ENCODE results near the gene IFNL2.
"Not testable (repeated sequence)": the region's sequence is repeated elsewhere in the genome, so short reads cannot be mapped to it uniquely, and the experiment has no call there.

The IFNL2 gene

GRCh38 chr19:39253374-39254149, 14.6 kb upstream of the IFNL2 start:
- no peak for DNase-seq

- no peak for DNase-seq
Observed at GRCh38 chr19:39254531-39255345, 13.5 kb upstream of the IFNL2 start.

GRCh38 chr19:39257227-39257626, 11.0 kb upstream of the IFNL2 start:
- DNase-seq: no peak

GRCh38 chr19:39261704-39262103, 6.5 kb upstream of the IFNL2 start:
- DNase-seq: no peak

GRCh38 chr19:39262496-39262895, 5.7 kb upstream of the IFNL2 start:
- DNase-seq: no peak

- no peak for DNase-seq
Observed at GRCh38 chr19:39263912-39264305, 4.3 kb upstream of the IFNL2 start.

- DNase-seq: peak; percentile 41
Observed at GRCh38 chr19:39264306-39265290, 3.6 kb upstream of the IFNL2 start.

- peak; percentile 59 for DNase-seq
Observed at GRCh38 chr19:39265321-39265916, 2.8 kb upstream of the IFNL2 start.

- not testable (repeated sequence) for DNase-seq
Observed at GRCh38 chr19:39268531-39269223, 481 bp downstream of the IFNL2 start.

- DNase-seq: not testable (repeated sequence)
Observed at GRCh38 chr19:39269369-39269768, 1.2 kb downstream of the IFNL2 start.

- peak; percentile 75 for DNase-seq
Observed at GRCh38 chr19:39270036-39270871, 2.1 kb downstream of the IFNL2 start.

- DNase-seq: not testable (repeated sequence)
Observed at GRCh38 chr19:39273859-39274258, 5.7 kb downstream of the IFNL2 start.

- no peak for DNase-seq
Observed at GRCh38 chr19:39275578-39275977, 7.4 kb downstream of the IFNL2 start.

- DNase-seq: no peak
Observed at GRCh38 chr19:39276740-39277139, 8.5 kb downstream of the IFNL2 start.

- DNase-seq: no peak
Observed at GRCh38 chr19:39277598-39277997, 9.4 kb downstream of the IFNL2 start.

GRCh38 chr19:39282021-39282420, 13.8 kb downstream of the IFNL2 start:
- no peak for DNase-seq

GRCh38 chr19:39284032-39284431, 15.8 kb downstream of the IFNL2 start:
- no peak for DNase-seq

- DNase-seq: no peak
Observed at GRCh38 chr19:39293394-39293793, 25.2 kb downstream of the IFNL2 start.

GRCh38 chr19:39296055-39296645, 28.0 kb downstream of the IFNL2 start, which contains the start of gene IFNL1:
Gene IFNL1, plus strand, starts transcription at chr19:39296407. Its CDS starts 15 bp downstream, at chr19:39296422.
- peak; percentile 34 for DNase-seq

- no peak for DNase-seq
Observed at GRCh38 chr19:39296906-39297305, 28.7 kb downstream of the IFNL2 start.

Data from DMS53 (cell line).